OCI-LY7 (cell line): ENCODE results near the gene SPATA32.

Experiments used
- EZH2phosphoT487 ChIP-seq: fragments of 200-600 bp; sonication (generic); IDR thresholded peaks from 2 replicates; pipeline ENCODE4 v1.6.1; 2018; ENCODE audit warnings: low read depth, borderline replicate concordance, mild to moderate bottlenecking, mixed run types, antibody characterized with exemption, low read length, moderate library complexity, mixed read lengths
- TF ChIP-seq, protein P1 (sequence below): fragments of 200-600 bp; sonication (generic); conservative IDR thresholded peaks from 2 replicates; pipeline ENCODE4 v1.5.1; 2014; ENCODE audit warnings: mild to moderate bottlenecking, antibody characterized with exemption, low read length, moderate library complexity, mixed read lengths

DNA sequence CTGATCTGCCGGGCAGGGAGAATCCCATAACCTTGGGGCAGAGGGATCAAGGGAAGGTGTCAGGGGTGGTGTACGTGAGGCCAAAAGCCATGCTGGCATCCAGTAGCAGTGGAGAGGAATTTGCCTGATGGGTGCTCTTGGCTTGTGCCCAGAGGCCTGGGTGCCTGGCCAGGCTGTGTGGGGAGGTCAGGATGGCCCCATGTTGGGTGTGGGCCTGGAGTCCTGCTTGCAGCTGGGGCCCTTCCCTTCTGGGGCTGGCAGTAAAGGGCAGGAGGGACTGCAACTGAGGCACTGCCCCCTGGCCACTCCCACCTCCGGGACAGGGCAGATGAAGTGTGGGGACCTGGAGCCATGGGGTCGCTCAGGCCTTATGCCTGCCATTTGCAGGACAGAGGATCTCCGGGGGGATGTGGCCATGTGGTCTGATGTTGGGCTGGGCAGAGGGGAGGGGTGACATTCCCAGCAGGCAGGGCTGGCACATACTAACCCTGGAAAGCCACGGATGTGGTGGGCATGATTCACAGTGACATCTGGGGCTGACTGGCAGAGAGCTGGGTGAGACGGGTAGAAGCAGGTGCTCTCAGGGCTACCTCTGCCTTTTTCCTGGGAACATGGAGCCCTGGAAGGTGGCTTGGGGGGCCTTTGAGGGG, 36.7 kb downstream of the SPATA32 start:
- TF ChIP-seq, protein P1, sequence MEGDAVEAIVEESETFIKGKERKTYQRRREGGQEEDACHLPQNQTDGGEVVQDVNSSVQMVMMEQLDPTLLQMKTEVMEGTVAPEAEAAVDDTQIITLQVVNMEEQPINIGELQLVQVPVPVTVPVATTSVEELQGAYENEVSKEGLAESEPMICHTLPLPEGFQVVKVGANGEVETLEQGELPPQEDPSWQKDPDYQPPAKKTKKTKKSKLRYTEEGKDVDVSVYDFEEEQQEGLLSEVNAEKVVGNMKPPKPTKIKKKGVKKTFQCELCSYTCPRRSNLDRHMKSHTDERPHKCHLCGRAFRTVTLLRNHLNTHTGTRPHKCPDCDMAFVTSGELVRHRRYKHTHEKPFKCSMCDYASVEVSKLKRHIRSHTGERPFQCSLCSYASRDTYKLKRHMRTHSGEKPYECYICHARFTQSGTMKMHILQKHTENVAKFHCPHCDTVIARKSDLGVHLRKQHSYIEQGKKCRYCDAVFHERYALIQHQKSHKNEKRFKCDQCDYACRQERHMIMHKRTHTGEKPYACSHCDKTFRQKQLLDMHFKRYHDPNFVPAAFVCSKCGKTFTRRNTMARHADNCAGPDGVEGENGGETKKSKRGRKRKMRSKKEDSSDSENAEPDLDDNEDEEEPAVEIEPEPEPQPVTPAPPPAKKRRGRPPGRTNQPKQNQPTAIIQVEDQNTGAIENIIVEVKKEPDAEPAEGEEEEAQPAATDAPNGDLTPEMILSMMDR = no peak
- no peak for TF ChIP-seq EZH2phosphoT487
